NCI-H526 treated with DMSO at 0.1 percent for 48 hours (cell line): Measurements from ENCODE around the gene PET100.
A peak's percentile ranks its signal among the peaks of the same experiment; 100 is the strongest.

ENCODE experiments used
- DNase-seq: peaks from one replicate; lab custom pipeline; 2025; lab: John Stamatoyannopoulos, UW

PET100 gene

GRCh38 chr19:7650148-7650547 is 20.6 kb downstream of the PET100 start:
- no peak for DNase-seq

GRCh38 chr19:7652061-7652641 is 22.6 kb downstream of the PET100 start:
- DNase-seq: peak; percentile 3

- DNase-seq: no peak
Measured at GRCh38 chr19:7654401-7654800, 24.8 kb downstream of the PET100 start.

- no peak for DNase-seq
Measured at GRCh38 chr19:7655581-7655980, 26.0 kb downstream of the PET100 start.

GRCh38 chr19:7657131-7657751 is 27.6 kb downstream of the PET100 start:
- no peak for DNase-seq

GRCh38 chr19:7658219-7658686 is 28.7 kb downstream of the PET100 start:
- no peak for DNase-seq

GRCh38 chr19:7661744-7662538 is 32.3 kb downstream of the PET100 start:
- no peak for DNase-seq

GRCh38 chr19:7662657-7663056 is 33.1 kb downstream of the PET100 start:
- DNase-seq: no peak

- no peak for DNase-seq
Measured at GRCh38 chr19:7663706-7664105, 34.1 kb downstream of the PET100 start.

- no peak for DNase-seq
Measured at GRCh38 chr19:7665076-7665475, 35.5 kb downstream of the PET100 start.

- no peak for DNase-seq
Measured at GRCh38 chr19:7668842-7669241, 39.2 kb downstream of the PET100 start, which contains the start of gene RETN. Gene RETN (plus strand): TSS chr19:7669049. CDS start chr19:7669327, 278 bp downstream.

- DNase-seq: no peak
Measured at GRCh38 chr19:7669641-7670040, 40.0 kb downstream of the PET100 start.

- DNase-seq: no peak
Measured at GRCh38 chr19:7670150-7670783, 40.7 kb downstream of the PET100 start.

- no peak for DNase-seq
Measured at GRCh38 chr19:7670790-7671189, 41.2 kb downstream of the PET100 start.

- DNase-seq: no peak
Measured at GRCh38 chr19:7672522-7672921, 42.9 kb downstream of the PET100 start.

GRCh38 chr19:7674010-7675005 is 44.7 kb downstream of the PET100 start:
- peak; percentile 10 for DNase-seq

- DNase-seq: no peak
Measured at GRCh38 chr19:7676376-7676775, 46.8 kb downstream of the PET100 start.

GRCh38 chr19:7676854-7677253 is 47.3 kb downstream of the PET100 start, which contains the start of gene MCEMP1:
Gene MCEMP1 (plus strand): TSS chr19:7677090. CDS start chr19:7677121, 31 bp downstream.
- DNase-seq: no peak

GRCh38 chr19:7677669-7678311 is 48.2 kb downstream of the PET100 start:
- no peak for DNase-seq

GRCh38 chr19:7678971-7679751 is 49.6 kb downstream of the PET100 start:
- DNase-seq: no peak
